ENCODE results near the gene TEX29.

The TEX29 gene

DNA sequence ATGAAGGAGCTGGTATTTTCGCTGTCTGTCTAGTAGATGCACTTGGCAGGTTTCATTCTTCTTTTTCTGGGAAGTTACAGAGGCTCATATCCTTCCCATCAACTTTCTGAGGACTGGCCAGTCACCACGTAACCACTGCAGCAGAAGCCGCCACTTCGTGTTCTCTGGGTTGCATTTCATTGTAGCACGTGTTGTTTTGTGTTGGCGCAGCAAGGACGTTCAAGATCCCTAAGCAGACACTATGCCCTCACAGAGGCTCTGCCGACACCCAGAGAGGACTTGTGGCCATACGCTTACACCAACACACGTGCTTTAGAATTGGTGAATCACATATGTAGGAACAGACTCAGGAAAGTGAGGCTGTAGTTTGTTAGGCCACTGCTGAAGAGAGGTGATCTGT is 42.2 kb upstream of the TEX29 start:
- Mint-ChIP-seq H3K27me3 (ENCODE audit: low read depth) (no peaks in the 10 kb centered on the region), H3K27ac (peak overlapping the region in 1 of 3 experiments; percentile 30), H3K4me1 (peaks cover 28% of the 10 kb centered on the region), H3K36me3 (ENCODE audit: low read depth) (peaks cover 71% of the 10 kb centered on the region), H3K9me3 (no peaks in the 10 kb centered on the region), H3K4me3 (no peak overlapping the region)
- TF ChIP-seq, protein P1, sequence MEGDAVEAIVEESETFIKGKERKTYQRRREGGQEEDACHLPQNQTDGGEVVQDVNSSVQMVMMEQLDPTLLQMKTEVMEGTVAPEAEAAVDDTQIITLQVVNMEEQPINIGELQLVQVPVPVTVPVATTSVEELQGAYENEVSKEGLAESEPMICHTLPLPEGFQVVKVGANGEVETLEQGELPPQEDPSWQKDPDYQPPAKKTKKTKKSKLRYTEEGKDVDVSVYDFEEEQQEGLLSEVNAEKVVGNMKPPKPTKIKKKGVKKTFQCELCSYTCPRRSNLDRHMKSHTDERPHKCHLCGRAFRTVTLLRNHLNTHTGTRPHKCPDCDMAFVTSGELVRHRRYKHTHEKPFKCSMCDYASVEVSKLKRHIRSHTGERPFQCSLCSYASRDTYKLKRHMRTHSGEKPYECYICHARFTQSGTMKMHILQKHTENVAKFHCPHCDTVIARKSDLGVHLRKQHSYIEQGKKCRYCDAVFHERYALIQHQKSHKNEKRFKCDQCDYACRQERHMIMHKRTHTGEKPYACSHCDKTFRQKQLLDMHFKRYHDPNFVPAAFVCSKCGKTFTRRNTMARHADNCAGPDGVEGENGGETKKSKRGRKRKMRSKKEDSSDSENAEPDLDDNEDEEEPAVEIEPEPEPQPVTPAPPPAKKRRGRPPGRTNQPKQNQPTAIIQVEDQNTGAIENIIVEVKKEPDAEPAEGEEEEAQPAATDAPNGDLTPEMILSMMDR (IDR thresholded peaks at IDR 0.05; ENCODE audit: unreplicated experiment in 3 of 3) = no peak

DNA sequence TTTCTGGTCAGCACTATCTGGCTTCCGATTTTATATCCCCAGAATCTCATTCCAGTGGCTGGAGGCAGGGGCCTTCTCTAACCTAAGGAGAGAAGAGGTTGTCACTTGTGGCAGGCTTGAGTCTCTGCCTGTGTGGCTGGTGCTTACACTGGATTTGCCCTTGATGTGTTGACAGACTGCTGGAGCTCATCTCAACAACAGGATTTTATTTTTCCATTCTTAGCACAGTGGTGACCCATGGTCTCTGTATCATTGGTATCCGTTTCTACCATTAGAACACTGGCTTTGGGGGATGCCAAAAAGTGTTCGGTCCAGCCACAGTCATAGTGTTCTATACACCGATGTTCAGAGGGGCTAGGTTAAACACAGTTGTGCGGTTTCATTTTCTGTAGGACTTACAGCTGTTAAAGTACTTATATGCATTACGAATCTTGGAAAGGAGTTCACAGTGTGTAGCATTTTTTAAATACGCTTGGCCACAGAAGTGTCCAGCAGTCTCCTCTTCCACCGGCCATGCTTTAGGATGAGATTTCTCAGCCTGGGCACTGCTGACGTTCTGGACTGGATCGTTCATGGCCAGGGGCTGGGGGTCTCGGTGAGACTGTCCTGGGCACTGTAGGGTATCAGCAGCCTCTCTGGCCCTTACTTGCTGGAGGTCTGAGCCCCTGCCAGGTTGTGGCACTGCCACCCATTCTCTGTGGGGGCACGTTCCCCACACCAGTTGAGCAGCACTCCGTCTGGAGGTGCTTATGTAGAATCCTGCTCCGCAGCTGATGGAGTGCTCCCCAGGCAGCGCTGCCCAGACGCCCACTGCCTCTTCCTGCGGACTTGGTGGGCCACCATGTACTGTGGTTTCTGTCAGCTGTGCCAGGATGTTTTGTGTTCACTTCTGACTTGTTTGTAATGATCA is 41.4 kb upstream of the TEX29 start:
- Mint-ChIP-seq H3K4me1 (peaks cover 34% of the 10 kb centered on the region), H3K9me3 (no peaks in the 10 kb centered on the region), H3K4me3 (no peak overlapping the region), H3K36me3 (ENCODE audit: low read depth) (peaks cover 71% of the 10 kb centered on the region), H3K27ac (peak overlapping the region in 1 of 3 experiments; percentile 30), H3K27me3 (ENCODE audit: low read depth) (no peaks in the 10 kb centered on the region)
- TF ChIP-seq, protein P1 (IDR thresholded peaks at IDR 0.05; ENCODE audit: unreplicated experiment in 3 of 3) = no peak

DNA sequence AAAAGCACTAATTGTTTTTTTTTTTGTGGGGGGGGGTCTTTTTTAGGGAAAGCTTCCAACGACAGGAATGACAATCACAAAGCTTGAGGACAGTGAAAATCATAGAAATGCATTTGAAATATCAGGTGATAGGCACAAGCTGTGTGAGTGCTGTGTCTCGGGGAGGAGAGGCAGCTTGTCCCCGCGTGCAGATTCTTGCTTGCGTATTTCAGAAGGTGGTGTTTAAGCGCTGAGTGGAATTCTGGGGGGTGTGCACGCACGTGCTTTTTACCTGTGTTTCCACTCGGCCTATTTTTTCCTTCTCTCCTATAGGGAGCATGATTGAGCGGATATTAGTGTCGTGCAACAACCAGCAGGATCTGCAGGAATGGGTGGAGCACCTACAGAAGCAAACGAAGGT is 40.2 kb upstream of the TEX29 start:
- no peaks in the 10 kb centered on the region for H3K9me3 Mint-ChIP-seq
- H3K27ac Mint-ChIP-seq = peak overlapping the region in 1 of 3 experiments; percentile 95
- H3K4me3 Mint-ChIP-seq = no peak overlapping the region
- TF ChIP-seq, protein P1 (IDR thresholded peaks at IDR 0.05; ENCODE audit: unreplicated experiment in 3 of 3) = no peak
- peaks cover 75% of the 10 kb centered on the region for H3K36me3 Mint-ChIP-seq (ENCODE audit: low read depth)
- no peaks in the 10 kb centered on the region for H3K27me3 Mint-ChIP-seq (ENCODE audit: low read depth)
- H3K4me1 Mint-ChIP-seq = peaks cover 40% of the 10 kb centered on the region

DNA sequence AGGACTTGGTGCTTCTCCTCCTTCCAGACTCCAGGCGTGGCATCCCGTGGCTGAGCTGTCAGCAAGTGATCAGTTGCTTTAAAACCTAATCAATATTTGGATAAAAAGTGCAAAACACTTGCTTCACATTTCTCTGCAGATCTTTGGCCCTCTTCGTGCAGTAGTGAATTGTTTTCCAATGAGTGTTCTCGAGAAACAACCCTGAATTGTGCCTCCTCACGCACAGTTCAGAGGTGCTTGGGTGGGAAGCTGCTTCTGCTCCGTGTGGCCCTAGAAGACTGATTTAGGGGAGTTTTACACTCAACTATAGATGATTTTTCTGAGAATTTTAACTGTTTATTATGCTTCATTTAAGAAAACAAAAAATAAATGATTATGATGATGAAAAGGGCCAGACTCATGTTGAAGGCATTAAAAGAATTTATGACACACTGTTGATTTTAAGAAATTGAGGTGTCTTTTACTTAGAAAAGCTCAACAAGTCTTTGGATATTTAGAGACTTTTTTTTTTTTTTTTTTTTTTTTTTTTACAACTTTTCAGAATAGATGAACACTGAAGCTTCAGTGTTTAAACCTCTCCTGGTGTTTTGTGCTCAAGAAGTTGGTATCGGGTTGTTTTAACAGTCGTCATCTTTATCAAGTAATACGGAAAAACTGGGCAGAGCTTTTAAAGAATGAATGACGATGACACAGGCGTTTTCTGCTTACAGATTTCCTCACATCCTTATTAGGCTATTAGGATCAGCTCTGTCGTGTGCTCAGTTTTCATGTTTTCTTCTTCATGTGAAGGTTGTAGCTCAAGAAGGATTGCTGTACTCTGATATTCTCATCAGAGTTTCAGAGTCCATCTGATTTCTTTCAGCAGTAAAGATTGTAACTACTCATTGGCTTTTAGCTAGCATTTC is 39.5 kb upstream of the TEX29 start:
- Mint-ChIP-seq H3K36me3 (ENCODE audit: low read depth) (peaks cover 74% of the 10 kb centered on the region), H3K4me1 (peaks cover 40% of the 10 kb centered on the region), H3K4me3 (no peak overlapping the region), H3K9me3 (no peaks in the 10 kb centered on the region), H3K27me3 (ENCODE audit: low read depth) (no peaks in the 10 kb centered on the region), H3K27ac (peak overlapping the region; percentile 78 to 95 (median 93))
- TF ChIP-seq, protein P1 (IDR thresholded peaks at IDR 0.05; ENCODE audit: unreplicated experiment in 3 of 3) = no peak

DNA sequence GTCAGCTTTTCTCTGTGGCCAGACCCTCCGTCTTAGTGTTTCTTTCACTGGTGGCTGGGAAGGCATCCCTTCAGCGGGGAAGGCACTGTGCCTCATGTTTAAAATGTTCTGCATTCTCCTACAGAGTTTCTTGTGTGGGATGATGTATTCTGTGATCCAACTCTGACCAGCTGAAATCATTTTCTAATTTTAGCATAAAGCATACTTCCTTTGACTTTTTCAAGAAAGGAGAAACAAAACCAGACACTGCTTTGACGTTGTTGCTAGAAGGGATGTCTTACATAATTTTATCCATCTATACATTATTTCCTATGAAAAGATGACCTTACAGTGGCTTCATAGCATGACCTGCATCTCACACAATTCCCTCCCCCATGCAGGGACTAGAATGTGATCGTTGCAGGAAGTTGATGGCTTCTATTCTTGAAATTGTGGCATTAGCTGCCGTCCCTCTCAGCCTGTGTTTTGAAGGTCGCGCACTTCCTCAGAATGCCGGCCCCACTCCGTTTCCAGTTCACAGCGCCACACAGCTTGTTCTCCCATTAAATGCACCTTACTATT is 38.6 kb upstream of the TEX29 start:
- H3K27ac Mint-ChIP-seq = peak overlapping the region; percentile 78 to 95 (median 93)
- TF ChIP-seq, protein P1 (IDR thresholded peaks at IDR 0.05; ENCODE audit: unreplicated experiment in 3 of 3) = no peak
- peaks cover 73% of the 10 kb centered on the region for H3K36me3 Mint-ChIP-seq (ENCODE audit: low read depth)
- H3K9me3 Mint-ChIP-seq = no peaks in the 10 kb centered on the region
- no peaks in the 10 kb centered on the region for H3K27me3 Mint-ChIP-seq (ENCODE audit: low read depth)
- no peak overlapping the region for H3K4me3 Mint-ChIP-seq
- H3K4me1 Mint-ChIP-seq = peaks cover 47% of the 10 kb centered on the region

Data from nephron (organoid).